ENCODE results near the gene PNPLA7. TPM values are rescaled to one million over a fixed set of nuclear protein-coding genes. Genes with fewer than 3 reads are reported as not detected.

The PNPLA7 gene
- total RNA-seq, 2 experiments from 2014 or later, result 1.5 to 10.2 TPM

DNA sequence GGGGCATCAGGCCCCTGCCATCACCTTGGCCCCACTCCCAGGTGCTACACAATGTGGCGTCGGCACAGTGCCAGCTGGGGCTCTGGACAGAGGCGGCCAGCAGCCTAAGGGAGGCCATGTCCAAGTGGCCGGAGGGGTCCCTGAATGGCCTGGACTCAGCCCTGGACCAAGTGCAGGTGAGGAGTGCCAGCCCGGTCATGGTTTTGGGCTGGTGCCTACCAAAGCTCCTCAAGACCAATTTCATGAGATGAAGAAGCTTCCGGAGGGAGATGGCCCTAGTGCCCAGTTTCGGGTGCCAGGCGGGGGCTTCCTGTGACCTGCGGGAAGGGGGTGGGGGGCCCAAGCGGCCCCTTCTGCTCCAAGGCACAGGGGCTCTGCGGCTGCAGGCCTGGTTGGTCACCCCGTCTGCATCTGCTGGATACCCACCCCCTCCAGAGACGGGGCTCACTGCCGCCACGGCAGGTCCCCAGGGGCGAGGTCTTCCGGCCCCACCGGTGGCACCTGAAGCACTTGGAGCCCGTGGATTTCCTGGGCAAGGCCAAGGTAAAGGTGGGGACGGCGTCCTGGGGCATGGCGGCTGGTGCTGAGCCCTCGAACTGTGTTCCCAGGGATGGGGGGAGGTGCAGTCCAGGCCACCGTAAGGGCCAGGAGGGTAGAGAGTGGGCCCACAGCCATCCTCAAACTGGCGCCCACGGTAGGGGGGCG is 121.2 kb downstream of the PNPLA7 start:
- Histone ChIP-seq H3K9me2 (ENCODE audit: insufficient read depth, low read length) (no peaks in the 10 kb centered on the region), H3K4me3 (ENCODE audit: low read depth, low read length, poor library complexity, severe bottlenecking) (no peak overlapping the region), H3K9me3 (ENCODE audit: low read length) (no peaks in the 10 kb centered on the region), H4K20me1 (ENCODE audit: insufficient read depth, low read length) (no peaks in the 10 kb centered on the region), H2AFZ (ENCODE audit: low read length) (no peak overlapping the region), H3K4me2 (ENCODE audit: low read length) (no peak overlapping the region), H3K27ac (ENCODE audit: low read depth, low read length, poor library complexity, severe bottlenecking) (no peak overlapping the region), H3K79me2 (ENCODE audit: insufficient read depth, low read depth, low read length) (no peaks in the 10 kb centered on the region), H3K36me3 (ENCODE audit: insufficient read depth, low read length) (no peaks in the 10 kb centered on the region), H3K4me1 (ENCODE audit: insufficient read depth, low read length, poor library complexity, severe bottlenecking) (peaks cover 18% of the 10 kb centered on the region)
- intact Hi-C loops (cut with micrococcal nuclease; ENCODE audit: unreplicated experiment), result no loop called here
- no TSS peak for BruUV-seq (replicated peaks)
- CTCF ChIA-PET (ENCODE audit: unreplicated experiment), result interaction anchor here (0.6 kb wide), 1 partner anchor 159 kb away, joined by 13 read pairs; no protein-coding TSS in a partner anchor
- no peak for DNase-seq (ENCODE audit: low spot score)
- POLR2A ChIA-PET, result interaction anchor here (0.6 kb wide), 1 partner anchor 315 kb away, joined by 6 read pairs; no protein-coding TSS in a partner anchor
- TF ChIP-seq CTCF (conservative IDR thresholded peaks at IDR 0.05; ENCODE audit: low read length), result no peak
- no peak for TF ChIP-seq EZH2phosphoT487 (IDR thresholded peaks at IDR 0.05; ENCODE audit: borderline replicate concordance, low read depth, low read length)

GRCh38 chr9:137428311-137428630 is 121.9 kb downstream of the PNPLA7 start:
- Histone ChIP-seq H3K79me2 (ENCODE audit: insufficient read depth, low read depth, low read length) (no peaks in the 10 kb centered on the region), H4K20me1 (ENCODE audit: insufficient read depth, low read length) (no peaks in the 10 kb centered on the region), H3K9me3 (ENCODE audit: low read length) (no peaks in the 10 kb centered on the region), H2AFZ (ENCODE audit: low read length) (no peak overlapping the region), H3K4me2 (ENCODE audit: low read length) (no peak overlapping the region), H3K27ac (ENCODE audit: low read depth, low read length, poor library complexity, severe bottlenecking) (no peak overlapping the region), H3K36me3 (ENCODE audit: insufficient read depth, low read length) (no peaks in the 10 kb centered on the region), H3K9me2 (ENCODE audit: insufficient read depth, low read length) (no peaks in the 10 kb centered on the region), H3K4me1 (ENCODE audit: insufficient read depth, low read length, poor library complexity, severe bottlenecking) (peaks cover 18% of the 10 kb centered on the region), H3K4me3 (ENCODE audit: low read depth, low read length, poor library complexity, severe bottlenecking) (no peak overlapping the region)
- no peak for DNase-seq (ENCODE audit: low spot score)
- ChIA-PET CTCF (ENCODE audit: unreplicated experiment) (interaction anchor here (0.6 kb wide), 1 partner anchor 159 kb away, joined by 13 read pairs; no protein-coding TSS in a partner anchor), POLR2A (interaction anchor here (0.6 kb wide), 1 partner anchor 316 kb away, joined by 6 read pairs; no protein-coding TSS in a partner anchor)
- no peak for TF ChIP-seq CTCF (conservative IDR thresholded peaks at IDR 0.05; ENCODE audit: low read length)
- intact Hi-C loops (cut with micrococcal nuclease; ENCODE audit: unreplicated experiment), result no loop called here
- no TSS peak for BruUV-seq (replicated peaks)
